Neuronal stem cell (in vitro differentiated cells): ENCODE results near the gene TSHZ2.
A peak's percentile ranks its signal among the peaks of the same experiment; 100 is the strongest.

ENCODE experiments used
- DNase-seq: peaks from one replicate; pipeline ENCODE4 v3.0.0-alpha.2; 2013; ENCODE audit warnings: low spot score
- H2AFZ ChIP-seq: one replicate; pipeline ENCODE4 v1.6.1; 2013; ENCODE audit warnings: mild to moderate bottlenecking, low read length, inconsistent platforms
- H2AK5ac ChIP-seq: 2 replicates; pipeline ENCODE4 v1.6.1; 2013; ENCODE audit warnings: low read depth, mild to moderate bottlenecking, inconsistent platforms, low read length, moderate library complexity, mixed read lengths
- H2BK120ac ChIP-seq: 2 replicates; pipeline ENCODE4 v1.6.1; 2013; ENCODE audit warnings: low read depth, mild to moderate bottlenecking, inconsistent platforms, low read length, moderate library complexity, mixed read lengths
- H2BK12ac ChIP-seq: one replicate; pipeline ENCODE4 v1.6.1; 2013; ENCODE audit warnings: low read length, inconsistent platforms
- H2BK15ac ChIP-seq: 2 replicates; pipeline ENCODE4 v1.6.1; 2013; ENCODE audit warnings: mild to moderate bottlenecking, low read length, inconsistent platforms, mixed read lengths
- H2BK5ac ChIP-seq: one replicate; pipeline ENCODE4 v1.6.1; 2013; ENCODE audit warnings: inconsistent platforms, mild to moderate bottlenecking, low read length, moderate library complexity
- H3K14ac ChIP-seq: one replicate; pipeline ENCODE4 v1.6.1; 2013; ENCODE audit warnings: low read length, inconsistent platforms
- H3K18ac ChIP-seq: 2 replicates; pipeline ENCODE4 v1.6.1; 2013; ENCODE audit warnings: low read length, inconsistent platforms
- H3K23ac ChIP-seq: 2 replicates; pipeline ENCODE4 v1.6.1; 2013; ENCODE audit warnings: low read depth, mild to moderate bottlenecking, mixed read lengths, low read length, inconsistent platforms; ENCODE audit not compliant: poor library complexity
- H3K27ac ChIP-seq: replicated peaks from 3 replicates; pipeline ENCODE4 v1.5.1; 2013; ENCODE audit warnings: low read length, inconsistent platforms
- H3K27me3 ChIP-seq, 3 experiments: 2 replicates each; pipeline ENCODE4 v1.6.1; 2013; ENCODE audit warnings: low read length in 3 of 3, mild to moderate bottlenecking in 2 of 3, inconsistent platforms in 1 of 3, low read depth in 1 of 3, mixed read lengths in 1 of 3, moderate library complexity in 1 of 3; ENCODE audit not compliant: control insufficient read depth in 3 of 3, insufficient read depth in 3 of 3
- H3K36me3 ChIP-seq, 2 donors: replicated peaks in 1 of 2; 2 replicates each; pipeline ENCODE4 v1.6.1; 2013; ENCODE audit warnings: low read length in 2 of 2; ENCODE audit not compliant: control insufficient read depth in 2 of 2, insufficient read depth in 2 of 2
- H3K4ac ChIP-seq: 2 replicates; pipeline ENCODE4 v1.6.1; 2013; ENCODE audit warnings: inconsistent platforms, mild to moderate bottlenecking, low read length, moderate library complexity
- H3K4me1 ChIP-seq, 2 donors: 1 replicate in 1 of 2; 2 replicates in 1 of 2; pipeline ENCODE4 v1.6.1; 2013; ENCODE audit warnings: low read length in 2 of 2, low read depth in 1 of 2; ENCODE audit not compliant: control insufficient read depth in 2 of 2, insufficient read depth in 1 of 2
- H3K4me2 ChIP-seq: one replicate; pipeline ENCODE4 v1.6.1; 2013; ENCODE audit warnings: mild to moderate bottlenecking, low read length, inconsistent platforms; ENCODE audit not compliant: insufficient read depth, poor library complexity, severe bottlenecking
- H3K4me3 ChIP-seq, 2 donors: 2 replicates each; pipeline ENCODE4 v1.5.1; 2013; ENCODE audit warnings: low read length in 2 of 2, mild to moderate bottlenecking in 2 of 2, inconsistent platforms in 1 of 2, moderate library complexity in 1 of 2
- H3K79me1 ChIP-seq: one replicate; pipeline ENCODE4 v1.6.1; 2013; ENCODE audit warnings: low read depth, mild to moderate bottlenecking, inconsistent platforms, low read length, moderate library complexity
- H3K9ac ChIP-seq: one replicate; pipeline ENCODE4 v1.6.1; 2013; ENCODE audit warnings: mild to moderate bottlenecking, low read depth, low read length, inconsistent platforms; ENCODE audit not compliant: poor library complexity
- H3K9me3 ChIP-seq, 2 donors: replicated peaks in 1 of 2; 2 replicates each; pipeline versions ENCODE3 to v1.6.1; 2013; ENCODE audit warnings: low read length in 2 of 2, mild to moderate bottlenecking in 2 of 2, inconsistent platforms in 1 of 2, low read depth in 1 of 2, mixed read lengths in 1 of 2, moderate library complexity in 1 of 2; ENCODE audit not compliant: control insufficient read depth in 2 of 2, insufficient read depth in 1 of 2
- H4K8ac ChIP-seq: one replicate; pipeline ENCODE4 v1.6.1; 2013; ENCODE audit warnings: low read depth, mild to moderate bottlenecking, inconsistent platforms, low read length, moderate library complexity
- H4K91ac ChIP-seq: one replicate; pipeline ENCODE4 v1.6.1; 2013; ENCODE audit warnings: low read length, low read depth, mild to moderate bottlenecking, inconsistent platforms; ENCODE audit not compliant: poor library complexity
- WGBS, 2 donors: extraction: QIAGEN DNeasy Blood & Tissue Kit; methylation state at CpG; one replicate each; pipeline ENCODE4 v1.1.7; 2013; ENCODE audit warnings: missing lambda C conversion rate in 2 of 2, mixed read lengths in 1 of 2; ENCODE audit not compliant: insufficient read length in 2 of 2, insufficient replicate concordance in 1 of 2; ENCODE audit errors: extremely low coverage in 2 of 2; 5-methylcytosine and 5-hydroxymethylcytosine counted together

Gene TSHZ2

GRCh38 chr20:53092772-53093300 is 120.7 kb downstream of the TSHZ2 start:
- no peak overlapping the region for H3K4me3 ChIP-seq
- no peak overlapping the region for H2AK5ac ChIP-seq
- H3K9ac ChIP-seq, result no peak overlapping the region
- no peaks in the 10 kb centered on the region for H3K79me1 ChIP-seq
- H2BK12ac ChIP-seq, result no peak overlapping the region
- H4K8ac ChIP-seq, result no peak overlapping the region
- no peak overlapping the region for H2BK5ac ChIP-seq
- H3K9me3 ChIP-seq, result no peaks in the 10 kb centered on the region
- DNase-seq, result no peak
- H4K91ac ChIP-seq, result no peak overlapping the region
- WGBS, 2 donors, result no CpG with 5 or more reads among the region's 6 CpGs
- no peak overlapping the region for H3K4ac ChIP-seq
- no peak overlapping the region for H2AFZ ChIP-seq
- H3K18ac ChIP-seq, result peak overlapping the region; percentile 60
- no peak overlapping the region for H3K14ac ChIP-seq
- H2BK120ac ChIP-seq, result no peak overlapping the region
- no peaks in the 10 kb centered on the region for H3K36me3 ChIP-seq
- H3K27me3 ChIP-seq, result no peaks in the 10 kb centered on the region
- no peak overlapping the region for H3K27ac ChIP-seq
- no peak overlapping the region for H3K4me2 ChIP-seq
- peaks cover 0 to 6% of the 10 kb centered on the region in 2 donors for H3K4me1 ChIP-seq
- no peak overlapping the region for H2BK15ac ChIP-seq
- no peak overlapping the region for H3K23ac ChIP-seq

DNA sequence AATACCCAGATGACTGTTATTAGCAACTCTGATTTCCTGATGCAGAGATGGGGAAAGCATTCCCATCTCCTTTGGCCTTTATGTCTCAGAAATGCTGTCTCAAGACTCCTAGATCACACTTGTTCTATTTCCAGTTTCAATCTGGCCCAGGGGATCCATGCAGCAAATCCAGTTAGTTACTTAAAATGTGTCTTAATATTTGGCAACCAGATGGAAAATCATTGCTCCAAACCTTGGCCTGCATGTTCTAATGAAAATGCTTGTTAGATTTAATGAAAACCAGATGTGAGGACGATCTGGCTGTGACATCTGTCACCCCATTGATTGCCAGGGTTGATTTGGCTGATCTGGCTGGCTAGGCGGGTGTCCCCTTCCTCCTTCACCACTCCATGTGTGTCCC is 125.2 kb downstream of the TSHZ2 start:
- Histone ChIP-seq H2BK12ac (no peak overlapping the region), H2AK5ac (no peak overlapping the region), H3K4ac (no peak overlapping the region), H3K4me2 (no peak overlapping the region), H3K14ac (no peak overlapping the region), H2AFZ (no peak overlapping the region), H3K27me3 (no peaks in the 10 kb centered on the region), H2BK15ac (no peak overlapping the region), H3K9me3 (peaks cover 0 to 4% of the 10 kb centered on the region in 2 donors), H3K9ac (no peak overlapping the region), H3K79me1 (no peaks in the 10 kb centered on the region), H3K4me1 (peaks cover 4 to 9% of the 10 kb centered on the region in 2 donors), H4K91ac (no peak overlapping the region), H3K36me3 (no peaks in the 10 kb centered on the region), H2BK120ac (no peak overlapping the region), H2BK5ac (no peak overlapping the region), H3K4me3 (no peak overlapping the region), H3K18ac (no peak overlapping the region), H3K27ac (no peak overlapping the region), H3K23ac (no peak overlapping the region), H4K8ac (no peak overlapping the region)
- no CpG with 5 or more reads among the region's 2 CpGs for whole genome bisulfite sequencing, 2 donors
- DNase-seq, result no peak

DNA sequence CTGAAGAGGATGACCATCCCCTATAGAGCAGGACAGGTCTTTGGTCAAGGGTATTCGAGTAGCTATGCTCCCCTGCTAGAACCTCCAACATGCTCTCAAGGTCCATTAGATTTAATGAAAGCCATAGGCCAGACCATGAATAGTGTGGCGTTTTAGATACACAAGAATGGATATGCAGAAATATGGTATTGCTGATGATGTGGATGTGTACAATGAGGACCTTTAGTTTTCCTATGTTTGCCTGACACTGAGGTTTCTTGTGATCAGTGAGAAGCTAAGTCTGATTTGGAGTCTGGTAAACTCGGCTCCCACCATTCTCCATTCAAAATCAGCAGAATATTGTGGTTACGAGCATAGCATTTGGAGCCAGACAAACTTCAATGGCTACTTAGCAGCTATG is 125.6 kb downstream of the TSHZ2 start:
- Histone ChIP-seq H3K79me1 (no peaks in the 10 kb centered on the region), H3K9ac (no peak overlapping the region), H3K4me1 (peaks cover 4 to 9% of the 10 kb centered on the region in 2 donors), H2BK12ac (no peak overlapping the region), H3K4me3 (no peak overlapping the region), H2BK5ac (no peak overlapping the region), H2BK15ac (no peak overlapping the region), H3K4me2 (no peak overlapping the region), H2BK120ac (no peak overlapping the region), H3K9me3 (peaks cover 0 to 4% of the 10 kb centered on the region in 2 donors), H4K8ac (no peak overlapping the region), H3K27ac (no peak overlapping the region), H3K23ac (no peak overlapping the region), H3K4ac (no peak overlapping the region), H4K91ac (no peak overlapping the region), H3K18ac (no peak overlapping the region), H3K36me3 (no peaks in the 10 kb centered on the region), H2AFZ (no peak overlapping the region), H3K14ac (no peak overlapping the region), H3K27me3 (no peaks in the 10 kb centered on the region), H2AK5ac (no peak overlapping the region)
- no CpG with 5 or more reads among the region's 4 CpGs for WGBS, 2 donors
- no peak for DNase-seq

DNA sequence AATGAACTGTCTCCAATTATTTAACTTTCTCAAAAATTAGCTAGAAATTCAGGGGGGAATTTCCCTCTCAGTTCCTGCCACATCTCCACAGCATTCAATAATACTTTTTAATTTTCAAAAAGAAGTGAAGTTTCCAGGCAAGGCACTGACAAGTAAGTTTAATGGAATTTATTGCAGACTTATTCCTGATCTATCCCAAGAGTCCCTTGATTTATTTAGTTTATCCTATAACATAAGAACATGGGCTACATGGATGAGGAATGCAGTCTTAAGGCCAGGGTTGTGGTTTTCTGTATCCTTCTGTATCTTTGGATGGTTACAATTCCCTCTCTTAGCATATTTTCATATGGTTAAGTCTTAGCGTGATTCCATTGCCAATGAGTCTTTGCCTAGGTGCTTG is 126.5 kb downstream of the TSHZ2 start:
- no peak overlapping the region for H2BK120ac ChIP-seq
- WGBS, 2 donors, result no CpG with 5 or more reads among the region's 1 CpG

More for the DNA sequence above, 126.5 kb downstream of the TSHZ2 start:
- H3K79me1 ChIP-seq, result no peaks in the 10 kb centered on the region
- DNase-seq, result no peak
- peaks cover 0 to 4% of the 10 kb centered on the region in 2 donors for H3K9me3 ChIP-seq
- peak overlapping the region; percentile 93 for H3K27ac ChIP-seq
- H3K4me1 ChIP-seq, result peaks cover 4 to 9% of the 10 kb centered on the region in 2 donors
- H2BK15ac ChIP-seq, result no peak overlapping the region
- H2BK12ac ChIP-seq, result no peak overlapping the region
- no peak overlapping the region for H3K18ac ChIP-seq
- no peak overlapping the region for H3K4me3 ChIP-seq
- H3K9ac ChIP-seq, result no peak overlapping the region
- H4K91ac ChIP-seq, result no peak overlapping the region
- no peaks in the 10 kb centered on the region for H3K36me3 ChIP-seq
- no peak overlapping the region for H2BK5ac ChIP-seq
- H3K27me3 ChIP-seq, result no peaks in the 10 kb centered on the region
- H3K23ac ChIP-seq, result no peak overlapping the region
- no peak overlapping the region for H4K8ac ChIP-seq
- no peak overlapping the region for H3K14ac ChIP-seq
- no peak overlapping the region for H2AFZ ChIP-seq
- no peak overlapping the region for H2AK5ac ChIP-seq
- H3K4ac ChIP-seq, result no peak overlapping the region
- H3K4me2 ChIP-seq, result no peak overlapping the region
